NOMO-1 (cell line): ENCODE results near the gene RETREG2.
A peak's percentile ranks its signal among the peaks of the same experiment; 100 is the strongest.

Experiments used
- DNase-seq, 2 experiments: peaks; one replicate each; lab custom pipeline; 2025; ENCODE audit not compliant: unreplicated experiment in 2 of 2; lab: John Stamatoyannopoulos, UW

Gene RETREG2

DNA sequence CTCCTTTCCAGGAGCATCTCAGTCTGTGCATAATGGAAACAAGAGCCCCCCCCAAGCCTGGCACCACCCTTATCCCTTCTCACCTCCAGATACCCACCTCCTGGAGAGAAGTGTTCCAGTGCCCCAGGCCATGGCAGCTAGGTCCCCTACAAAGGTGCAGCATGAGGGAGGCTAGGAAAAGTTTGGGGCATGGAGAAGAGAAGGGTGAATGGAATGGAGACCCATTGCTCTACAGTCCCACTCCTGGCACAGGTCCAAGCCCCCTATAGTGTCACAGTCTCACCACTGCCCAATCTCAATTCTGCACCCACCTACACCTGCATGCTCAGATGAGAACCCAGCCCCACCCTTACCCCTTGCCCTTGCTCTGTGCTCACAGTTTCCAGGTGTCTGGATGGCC, 9.1 kb upstream of the RETREG2 start:
- no peak for DNase-seq

GRCh38 chr2:219169930-219170654, 8.0 kb upstream of the RETREG2 start, which contains the start of gene SLC23A3:
Gene SLC23A3, minus strand, starts transcription at chr2:219170029. Its CDS starts 45 bp downstream, at chr2:219169984.
- no peak for DNase-seq

- peak; percentile 4 to 18 for DNase-seq
Measured at GRCh38 chr2:219171231-219171651, 6.8 kb upstream of the RETREG2 start.

DNA sequence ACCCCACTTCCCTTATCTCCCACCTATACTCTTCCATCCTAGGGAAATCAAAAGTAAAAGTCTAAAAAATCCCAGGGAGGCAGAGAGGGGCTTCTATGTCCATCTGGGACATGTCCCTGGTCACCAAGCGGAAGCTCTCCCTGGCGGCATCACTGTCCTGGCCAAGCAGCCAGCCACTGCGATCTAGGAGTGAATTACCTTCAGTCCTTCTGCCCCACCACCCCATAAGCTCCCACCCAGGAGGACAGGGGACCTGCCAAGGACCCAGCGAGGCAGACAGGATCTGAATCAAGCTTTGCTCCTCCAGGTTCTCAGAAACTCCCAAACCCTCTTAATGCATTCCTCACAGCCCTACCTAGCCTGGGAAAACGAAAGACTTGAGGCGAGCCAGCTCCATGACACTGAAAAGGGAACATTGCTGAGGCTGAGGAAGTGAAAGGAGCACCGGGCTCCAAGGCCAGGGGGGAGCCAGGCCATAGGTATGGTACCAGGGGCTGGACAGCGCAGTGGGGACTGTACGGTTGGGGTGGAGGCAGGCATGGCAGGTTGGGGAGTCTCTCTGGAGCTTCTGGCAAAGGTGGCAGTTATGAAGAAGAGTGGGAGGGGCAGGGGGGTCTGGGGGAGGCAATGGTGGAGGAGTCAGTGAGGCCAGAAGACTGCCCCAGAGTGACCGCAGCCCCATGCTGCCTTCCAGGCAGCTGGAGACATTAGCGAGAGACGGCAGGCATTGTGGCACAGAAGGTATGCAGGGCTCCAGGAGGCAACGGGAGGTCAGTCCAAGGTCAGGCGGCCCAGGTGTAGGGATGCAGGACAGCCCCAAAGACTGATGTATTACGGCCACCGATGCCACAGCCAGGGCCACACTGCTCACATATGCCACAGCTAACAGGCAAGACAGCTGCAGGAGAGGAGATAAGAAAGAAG, 5.6 kb upstream of the RETREG2 start:
- no peak for DNase-seq

DNA sequence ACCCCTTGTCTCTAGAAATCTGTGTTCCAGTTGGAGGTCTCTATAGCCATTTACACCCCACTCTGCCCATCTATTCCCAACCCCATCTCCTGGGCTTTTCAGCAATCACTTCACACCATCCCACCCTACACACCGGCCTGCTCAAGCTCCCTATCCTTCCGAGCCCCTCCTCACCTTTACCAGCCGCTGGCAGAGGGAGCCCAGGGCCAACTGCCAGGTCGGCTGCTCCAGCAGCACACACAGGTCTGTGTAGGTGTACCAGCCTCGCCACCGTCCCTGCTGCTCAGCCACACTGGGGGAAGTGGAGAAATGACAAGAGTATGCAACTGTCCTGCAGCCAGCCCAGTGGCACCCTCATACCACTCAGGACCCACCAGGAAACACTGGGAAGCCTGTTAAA, 4.9 kb upstream of the RETREG2 start:
- no peak for DNase-seq

DNA sequence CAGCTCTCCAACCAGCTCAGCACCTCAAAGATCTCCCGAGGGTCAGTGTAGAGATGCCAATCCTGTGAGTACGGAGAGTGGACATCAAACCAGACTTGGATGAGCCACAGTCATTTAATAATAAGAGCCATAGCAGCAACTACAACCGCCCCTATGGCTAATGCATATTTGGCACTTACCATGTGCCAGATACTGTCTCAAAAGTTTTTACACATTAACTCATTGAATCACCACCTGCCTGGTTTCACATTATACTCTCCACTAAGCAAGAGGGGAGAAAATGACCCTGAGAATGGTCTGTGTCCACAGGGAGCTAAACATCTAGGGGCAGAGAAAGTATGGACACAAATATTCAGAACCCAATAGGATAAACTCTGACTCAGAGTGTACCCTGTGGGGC, 3.9 kb upstream of the RETREG2 start:
- no peak for DNase-seq

- DNase-seq: no peak
Measured at GRCh38 chr2:219174801-219175200, 3.3 kb upstream of the RETREG2 start.

- no peak for DNase-seq
Measured at GRCh38 chr2:219175486-219175885, 2.6 kb upstream of the RETREG2 start.

DNA sequence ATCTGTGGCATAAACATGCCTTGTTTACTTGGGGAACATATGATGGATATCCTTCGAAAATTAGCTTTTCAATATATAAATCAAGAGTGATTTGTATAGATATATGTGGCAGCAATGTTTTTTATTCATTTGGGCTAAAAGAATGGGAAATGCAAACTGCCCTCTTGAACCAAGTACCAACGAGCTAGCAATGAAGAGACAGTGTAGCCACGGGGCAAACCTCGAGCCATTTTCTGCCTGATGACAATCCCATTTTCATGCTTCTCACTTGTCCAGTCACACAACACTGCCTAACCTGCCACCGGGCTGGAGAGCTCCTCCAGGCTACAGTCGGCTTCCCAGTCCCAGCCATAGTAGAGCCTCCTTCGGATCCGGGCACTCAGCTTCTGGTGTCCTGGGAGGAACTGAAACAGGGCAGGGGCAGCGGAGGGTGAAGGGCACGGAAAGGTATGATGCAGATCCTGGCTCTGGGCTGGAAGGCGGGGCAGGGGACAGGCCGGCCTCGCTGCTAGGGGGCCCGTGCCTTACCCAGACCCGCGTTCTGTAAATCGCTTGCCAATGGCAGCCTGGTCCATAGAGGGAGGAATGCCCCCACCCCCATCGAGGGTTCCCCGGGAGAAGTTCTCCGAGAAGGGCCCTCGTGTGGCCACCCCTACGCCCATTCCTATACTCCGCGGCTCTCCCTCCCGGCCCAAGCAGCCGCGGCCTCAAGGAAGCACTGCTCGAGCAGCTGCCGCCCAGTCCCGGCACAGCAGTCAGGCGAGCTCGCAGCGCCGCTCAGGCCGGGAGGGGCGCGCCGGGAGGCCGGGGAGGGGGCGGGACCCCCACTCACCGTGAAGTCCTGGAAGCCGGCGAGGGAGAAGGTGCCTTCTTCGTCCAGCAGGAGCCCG, 1.9 kb upstream of the RETREG2 start:
- DNase-seq: peak; percentile 51 to 57

DNA sequence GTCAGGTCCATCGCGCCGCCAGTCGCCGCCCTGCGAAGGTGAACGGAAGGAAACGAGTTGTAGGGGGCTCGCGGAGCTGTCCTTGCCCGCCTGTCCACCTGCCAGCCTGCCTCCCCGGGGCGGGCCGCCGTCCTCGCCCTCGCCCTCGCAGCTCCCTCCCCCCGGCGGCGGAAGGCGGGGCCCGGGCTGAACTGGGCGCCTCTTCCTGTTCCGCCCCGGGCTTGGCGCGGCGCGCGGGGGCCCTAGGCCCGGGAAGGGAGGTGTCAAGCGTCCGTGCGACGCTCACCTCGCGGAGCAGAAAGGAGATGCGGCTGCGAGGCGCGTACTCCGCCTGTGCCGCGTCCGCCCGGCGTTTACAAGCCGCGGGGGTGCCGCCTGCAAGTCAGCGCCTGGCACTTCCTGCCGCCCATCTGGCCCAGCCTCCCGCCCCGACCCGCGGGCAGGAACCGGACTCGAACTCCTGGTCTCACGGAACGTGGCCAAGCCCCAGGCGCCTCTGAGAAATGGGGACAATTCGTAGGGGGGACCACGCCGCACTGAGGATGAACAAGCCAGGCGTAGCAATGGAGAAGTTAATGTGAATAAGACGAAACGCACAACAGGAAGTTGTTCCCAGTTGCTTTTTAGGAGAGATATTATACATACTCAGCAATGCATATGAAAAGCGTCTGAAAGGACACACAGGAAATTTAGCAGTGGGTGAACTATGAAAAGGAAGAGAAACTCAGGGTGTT, 1.1 kb upstream of the RETREG2 start, which contains the start of gene CNPPD1:
Gene CNPPD1, minus strand, starts transcription at position 108 of the 734 bp plus-strand sequence. Its CDS starts 97 bp downstream, at position 11.
- DNase-seq: peak; percentile 87 to 94

GRCh38 chr2:219178377-219179175, 501 bp downstream of the RETREG2 start:
- DNase-seq: peak in 1 of 2 experiments; percentile 2

- DNase-seq: no peak
Measured at GRCh38 chr2:219179601-219180465, 1.8 kb downstream of the RETREG2 start.

GRCh38 chr2:219180961-219181360, 2.9 kb downstream of the RETREG2 start:
- DNase-seq: no peak

- DNase-seq: no peak
Measured at GRCh38 chr2:219181531-219181930, 3.5 kb downstream of the RETREG2 start.

DNA sequence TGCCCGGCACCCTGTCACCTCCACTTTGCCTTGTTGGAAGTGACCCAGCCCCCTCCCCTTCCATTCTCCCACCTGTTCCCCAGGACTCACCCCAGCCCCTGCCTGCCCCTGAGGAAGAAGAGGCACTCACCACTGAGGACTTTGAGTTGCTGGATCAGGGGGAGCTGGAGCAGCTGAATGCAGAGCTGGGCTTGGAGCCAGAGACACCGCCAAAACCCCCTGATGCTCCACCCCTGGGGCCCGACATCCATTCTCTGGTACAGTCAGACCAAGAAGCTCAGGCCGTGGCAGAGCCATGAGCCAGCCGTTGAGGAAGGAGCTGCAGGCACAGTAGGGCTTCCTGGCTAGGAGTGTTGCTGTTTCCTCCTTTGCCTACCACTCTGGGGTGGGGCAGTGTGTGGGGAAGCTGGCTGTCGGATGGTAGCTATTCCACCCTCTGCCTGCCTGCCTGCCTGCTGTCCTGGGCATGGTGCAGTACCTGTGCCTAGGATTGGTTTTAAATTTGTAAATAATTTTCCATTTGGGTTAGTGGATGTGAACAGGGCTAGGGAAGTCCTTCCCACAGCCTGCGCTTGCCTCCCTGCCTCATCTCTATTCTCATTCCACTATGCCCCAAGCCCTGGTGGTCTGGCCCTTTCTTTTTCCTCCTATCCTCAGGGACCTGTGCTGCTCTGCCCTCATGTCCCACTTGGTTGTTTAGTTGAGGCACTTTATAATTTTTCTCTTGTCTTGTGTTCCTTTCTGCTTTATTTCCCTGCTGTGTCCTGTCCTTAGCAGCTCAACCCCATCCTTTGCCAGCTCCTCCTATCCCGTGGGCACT, 4.5 kb downstream of the RETREG2 start:
- DNase-seq: no peak

GRCh38 chr2:219183151-219183772, 5.2 kb downstream of the RETREG2 start:
- DNase-seq: no peak

DNA sequence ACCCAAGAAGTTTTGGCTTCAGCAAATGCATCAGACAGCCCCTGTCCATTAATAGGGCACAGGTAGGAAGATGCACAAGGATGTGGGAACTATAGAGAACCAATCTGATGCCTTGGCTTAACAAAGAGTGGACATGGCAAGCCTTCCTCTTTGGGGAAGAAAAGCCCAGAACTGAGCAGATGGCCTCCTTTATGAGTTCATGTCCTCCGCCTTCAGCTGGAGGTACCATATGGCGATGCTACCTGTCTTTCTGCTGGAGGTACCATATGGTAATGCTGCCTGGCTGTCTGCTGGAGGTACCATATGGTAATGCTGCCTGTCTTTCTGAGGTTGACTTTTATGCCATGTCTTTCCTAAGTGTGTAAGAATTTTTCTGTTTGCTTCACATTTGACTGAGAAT, 6.0 kb downstream of the RETREG2 start:
- no peak for DNase-seq
